A673 (cell line): ENCODE results near the gene DNAH10. TPM values are rescaled to one million over a fixed set of nuclear protein-coding genes. Genes with fewer than 3 reads are reported as not detected.

ENCODE experiments used
- BruUV-seq: library from RNA; stranded (reverse); fragments of 400-500 nt; replicated peaks from 2 replicates; lab custom pipeline; 2021; lab: Mats Ljungman, UMichigan
- CTCF ChIA-PET: fragments of 300-600 bp; sonication (Branson Sonifier 250); formaldehyde crosslinking; loops from one replicate; lab custom pipeline; 2022; ENCODE audit warnings: antibody characterized with exemption; lab: Charles Lee
- POLR2A ChIA-PET: fragments of 300-600 bp; sonication (Branson Sonifier 250); formaldehyde crosslinking; loops from one replicate; lab custom pipeline; 2022; ENCODE audit warnings: antibody characterized with exemption; ENCODE audit not compliant: low non-redundant PET; lab: Charles Lee
- DNase-seq: peaks from one replicate; pipeline ENCODE4 v3.0.0-alpha.2; 2015; ENCODE audit warnings: low spot score
- H3K27ac ChIP-seq: fragments of 200-600 bp; sonication (generic); 2 replicates; pipeline ENCODE4 v1.5.1; 2016; ENCODE audit warnings: mixed run types, low read depth, mild to moderate bottlenecking, mixed read lengths, antibody characterized with exemption, low read length; ENCODE audit not compliant: poor library complexity, severe bottlenecking
- H3K27me3 ChIP-seq: fragments of 200-600 bp; sonication (generic); replicated peaks from 2 replicates; pipeline ENCODE4 v1.6.1; 2017; ENCODE audit warnings: mixed run types, low read depth, mild to moderate bottlenecking, mixed read lengths, antibody characterized with exemption, low read length; ENCODE audit not compliant: insufficient read depth, poor library complexity
- H3K36me3 ChIP-seq: fragments of 200-600 bp; sonication (generic); 2 replicates; pipeline ENCODE4 v1.6.1; 2016; ENCODE audit warnings: mixed run types, mild to moderate bottlenecking, mixed read lengths, antibody characterized with exemption, low read length; ENCODE audit not compliant: insufficient read depth, poor library complexity, severe bottlenecking
- H3K4me1 ChIP-seq: fragments of 200-600 bp; sonication (generic); 2 replicates; pipeline ENCODE4 v1.6.1; 2017; ENCODE audit warnings: mixed run types, mild to moderate bottlenecking, mixed read lengths, antibody characterized with exemption, low read length; ENCODE audit not compliant: insufficient read depth, poor library complexity, severe bottlenecking
- H3K4me3 ChIP-seq: fragments of 200-600 bp; sonication (generic); 2 replicates; pipeline ENCODE4 v1.5.1; 2016; ENCODE audit warnings: low read depth, mixed run types, mild to moderate bottlenecking, mixed read lengths, low read length; ENCODE audit not compliant: poor library complexity, severe bottlenecking
- H3K9me3 ChIP-seq: fragments of 200-600 bp; sonication (generic); 2 replicates; pipeline ENCODE4 v1.6.1; 2016; ENCODE audit warnings: mixed run types, low read depth, mild to moderate bottlenecking, mixed read lengths, antibody characterized with exemption, low read length; ENCODE audit not compliant: poor library complexity, severe bottlenecking
- EZH2 ChIP-seq: fragments of 200-600 bp; sonication (generic); IDR thresholded peaks from 2 replicates; pipeline ENCODE4 v1.6.1; 2017; ENCODE audit warnings: borderline replicate concordance, low read depth, mild to moderate bottlenecking, mixed read lengths, antibody characterized with exemption, low read length; ENCODE audit not compliant: poor library complexity, severe bottlenecking
- intact Hi-C: fragments of 100-400 bp; cut with micrococcal nuclease; formaldehyde crosslinking; loops from one replicate; pipeline ENCODE4 v1.10.0; 2022; ENCODE audit not compliant: unreplicated experiment
- total RNA-seq: library from RNA; stranded (reverse); gene quantifications from 2 replicates; pipeline ENCODE4 v1.2.3, GENCODE V29; 2021
- TF ChIP-seq, protein P1 (sequence below): fragments of 300-800, 200-600 bp; sonication (generic); conservative IDR thresholded peaks from 2 replicates; pipeline ENCODE4 v1.5.1; 2017; ENCODE audit warnings: low read depth, mild to moderate bottlenecking, antibody characterized with exemption, low read length, moderate library complexity, mixed read lengths

Gene DNAH10
- total RNA-seq, 1 experiment from 2014 or later = 1.1 TPM

DNA sequence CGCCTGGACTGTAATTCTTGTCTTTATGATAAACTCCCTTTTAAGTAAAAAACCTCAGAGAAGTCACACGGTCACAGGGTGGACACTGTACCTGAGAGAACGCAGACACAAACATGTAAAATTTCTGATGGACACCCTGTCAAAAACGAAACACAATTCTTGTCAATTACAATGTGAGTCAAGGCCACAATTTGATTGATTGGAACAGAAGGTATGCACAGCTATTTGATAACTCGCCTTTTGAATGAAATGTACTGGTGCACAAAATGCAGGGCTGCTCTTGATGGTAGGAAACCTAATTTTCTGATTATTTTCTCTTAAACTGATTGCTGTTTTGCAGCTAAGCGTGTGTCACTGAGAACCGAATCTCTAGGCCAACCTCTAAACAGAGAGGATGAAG is 9.2 kb downstream of the DNAH10 start:
- ChIA-PET CTCF (no interaction called here), POLR2A (no interaction called here)
- H3K27me3 ChIP-seq = no peaks in the 10 kb centered on the region
- H3K36me3 ChIP-seq = no peaks in the 10 kb centered on the region
- H3K4me1 ChIP-seq = no peaks in the 10 kb centered on the region
- DNase-seq = no peak
- no peak for TF ChIP-seq EZH2
- TF ChIP-seq, protein P1, sequence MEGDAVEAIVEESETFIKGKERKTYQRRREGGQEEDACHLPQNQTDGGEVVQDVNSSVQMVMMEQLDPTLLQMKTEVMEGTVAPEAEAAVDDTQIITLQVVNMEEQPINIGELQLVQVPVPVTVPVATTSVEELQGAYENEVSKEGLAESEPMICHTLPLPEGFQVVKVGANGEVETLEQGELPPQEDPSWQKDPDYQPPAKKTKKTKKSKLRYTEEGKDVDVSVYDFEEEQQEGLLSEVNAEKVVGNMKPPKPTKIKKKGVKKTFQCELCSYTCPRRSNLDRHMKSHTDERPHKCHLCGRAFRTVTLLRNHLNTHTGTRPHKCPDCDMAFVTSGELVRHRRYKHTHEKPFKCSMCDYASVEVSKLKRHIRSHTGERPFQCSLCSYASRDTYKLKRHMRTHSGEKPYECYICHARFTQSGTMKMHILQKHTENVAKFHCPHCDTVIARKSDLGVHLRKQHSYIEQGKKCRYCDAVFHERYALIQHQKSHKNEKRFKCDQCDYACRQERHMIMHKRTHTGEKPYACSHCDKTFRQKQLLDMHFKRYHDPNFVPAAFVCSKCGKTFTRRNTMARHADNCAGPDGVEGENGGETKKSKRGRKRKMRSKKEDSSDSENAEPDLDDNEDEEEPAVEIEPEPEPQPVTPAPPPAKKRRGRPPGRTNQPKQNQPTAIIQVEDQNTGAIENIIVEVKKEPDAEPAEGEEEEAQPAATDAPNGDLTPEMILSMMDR = no peak
- no peaks in the 10 kb centered on the region for H3K9me3 ChIP-seq
- BruUV-seq = no TSS peak
- H3K27ac ChIP-seq = no peak overlapping the region
- H3K4me3 ChIP-seq = no peak overlapping the region
- intact Hi-C loops = no loop called here

DNA sequence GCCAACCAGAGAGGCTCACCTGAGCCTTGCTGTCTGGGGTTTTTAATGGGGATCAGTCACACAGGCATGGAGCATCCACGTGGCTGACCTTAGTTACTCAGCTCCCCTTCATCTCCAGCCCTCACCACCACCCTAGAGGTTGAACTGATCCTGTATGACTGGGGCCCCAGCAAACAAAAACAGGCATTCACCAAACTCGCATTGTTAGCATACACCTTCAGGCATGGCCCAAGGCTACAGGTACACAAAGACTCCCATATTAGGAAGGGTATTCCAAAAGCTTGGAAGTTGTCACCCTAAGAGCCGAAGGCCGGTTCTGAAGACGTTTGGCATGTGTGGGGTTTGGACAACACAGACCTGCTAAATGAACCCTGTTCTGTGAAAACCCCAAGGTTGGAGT is 10.0 kb downstream of the DNAH10 start:
- DNase-seq = no peak
- BruUV-seq = no TSS peak
- no peak overlapping the region for H3K27ac ChIP-seq
- no peaks in the 10 kb centered on the region for H3K4me1 ChIP-seq
- TF ChIP-seq EZH2 = no peak
- TF ChIP-seq, protein P1 = no peak
- intact Hi-C loops = no loop called here
- no peaks in the 10 kb centered on the region for H3K9me3 ChIP-seq
- H3K36me3 ChIP-seq = no peaks in the 10 kb centered on the region
- CTCF ChIA-PET = no interaction called here
- POLR2A ChIA-PET = interaction anchor here (0.7 kb wide), 1 partner anchor 22 kb away, joined by 3 read pairs; no protein-coding TSS in a partner anchor
- no peak overlapping the region for H3K4me3 ChIP-seq
- H3K27me3 ChIP-seq = no peaks in the 10 kb centered on the region

DNA sequence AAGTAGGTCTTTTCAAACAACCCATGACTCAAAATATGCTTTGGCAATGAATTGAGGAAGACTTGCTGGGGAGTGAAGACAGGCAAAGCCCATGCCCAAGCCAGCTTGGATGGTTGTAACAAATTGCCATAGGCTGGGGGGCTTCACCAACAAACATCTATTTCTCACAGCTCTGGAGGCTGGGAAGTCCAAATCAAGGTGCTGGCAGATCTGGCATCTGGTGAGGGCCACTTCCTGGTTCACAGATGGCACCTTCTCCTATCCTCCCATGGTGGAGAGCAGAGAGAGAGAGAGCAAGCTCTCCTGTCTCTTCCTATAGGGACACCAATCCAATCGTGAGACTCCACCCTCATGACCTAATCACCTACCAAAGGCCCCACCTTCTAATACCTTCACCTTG is 11.3 kb downstream of the DNAH10 start:
- no peaks in the 10 kb centered on the region for H3K9me3 ChIP-seq
- CTCF ChIA-PET = no interaction called here
- no peak for TF ChIP-seq EZH2
- TF ChIP-seq, protein P1 = no peak
- H3K4me1 ChIP-seq = no peaks in the 10 kb centered on the region
- BruUV-seq = no TSS peak
- intact Hi-C loops = no loop called here
- POLR2A ChIA-PET = no interaction called here
- H3K36me3 ChIP-seq = no peaks in the 10 kb centered on the region
- H3K27me3 ChIP-seq = no peaks in the 10 kb centered on the region
- no peak overlapping the region for H3K4me3 ChIP-seq
- no peak overlapping the region for H3K27ac ChIP-seq
- DNase-seq = no peak
